GM12878 (cell line): ENCODE results near the gene DNMT3A. TPM values are rescaled to one million over a fixed set of nuclear protein-coding genes. Genes with fewer than 3 reads are reported as not detected.

ENCODE experiments used
- CTCF ChIP-seq, 3 experiments: IDR thresholded peaks in 2 of 3; conservative IDR thresholded peaks in 1 of 3; 2 replicates each; pipeline ENCODE4 v1.5.1; 2011; ENCODE audit warnings: low read depth in 3 of 3, low read length in 3 of 3, mild to moderate bottlenecking in 3 of 3, control low read depth in 2 of 3, moderate library complexity in 2 of 3, inconsistent platforms in 1 of 3, mixed read lengths in 1 of 3; ENCODE audit not compliant: control insufficient read depth in 2 of 3, insufficient read depth in 1 of 3; ENCODE audit errors: extremely low read depth in 1 of 3
- HDAC2 ChIP-seq: fragments of 200-600 bp; sonication (generic); IDR thresholded peaks from 2 replicates; pipeline ENCODE4 v1.6.1; 2017
- HDGF ChIP-seq: fragments of 450-650 bp; IDR thresholded peaks from 2 replicates; pipeline ENCODE4 v1.6.1; 2016; ENCODE audit warnings: antibody characterized with exemption
- IRF5 ChIP-seq: fragments of 450-650 bp; IDR thresholded peaks from 2 replicates; pipeline ENCODE4 v1.6.1; 2017; ENCODE audit warnings: borderline replicate concordance
- MTA3 ChIP-seq: IDR thresholded peaks from 2 replicates; pipeline ENCODE4 v1.6.1; 2012; ENCODE audit warnings: low read length, inconsistent platforms, borderline replicate concordance
- NFYA ChIP-seq: IDR thresholded peaks from 2 replicates; pipeline ENCODE4 v1.6.1; 2011; ENCODE audit warnings: low read depth, mild to moderate bottlenecking, low read length, improper control_type of control experiment, borderline replicate concordance
- NRF1 ChIP-seq: conservative IDR thresholded peaks from 2 replicates; pipeline ENCODE4 v1.6.1; 2011; ENCODE audit warnings: mild to moderate bottlenecking, low read depth, low read length, improper control_type of control experiment
- SUPT20H ChIP-seq: IDR thresholded peaks from 2 replicates; pipeline ENCODE4 v1.6.1; 2011; ENCODE audit warnings: low read depth, mild to moderate bottlenecking, low read length, moderate library complexity, borderline replicate concordance; ENCODE audit not compliant: control insufficient read depth
- USF1 ChIP-seq: IDR thresholded peaks from 2 replicates; pipeline ENCODE4 v1.6.1; 2011; ENCODE audit warnings: borderline replicate concordance, low read depth, mild to moderate bottlenecking, moderate library complexity, mixed read lengths, low read length; ENCODE audit not compliant: insufficient read depth; ENCODE audit errors: extremely low read length
- polyA plus RNA-seq, 11 experiments: library from polyadenylated mRNA; depleted of rRNA in 4 of 11; unstranded in 6 of 11; stranded (reverse) in 5 of 11; fragments of >200 nt; fragmentation: Nextera tagmentation in 4 of 11; fragmentation: Illumina TruSeq in 1 of 11; extraction: Ambion mirVana in 4 of 11; extraction: Trizol in 1 of 11; gene quantifications; 1 replicate in 1 of 11; 2 replicates in 10 of 11; pipeline versions ENCODE4 v1.2.1 to v1.2.3, GENCODE V29; 2011 to 2016; ENCODE audit warnings: inconsistent platforms in 2 of 11, missing spikeins in 2 of 11, low read depth in 1 of 11
- total RNA-seq, 4 experiments: library from RNA; depleted of rRNA in 3 of 4; stranded (reverse); fragments of >200 nt in 3 of 4; fragmentation: Illumina TruSeq in 1 of 4; extraction: Trizol in 1 of 4; gene quantifications; 2 replicates each; pipeline versions ENCODE4 v1.2.1 to v1.2.3, GENCODE V29; 2013 to 2021
- TF ChIP-seq, protein P1 (sequence below): fragments of 450-650 bp; IDR thresholded peaks from 2 replicates; pipeline ENCODE4 v1.6.1; 2017; ENCODE audit warnings: mild to moderate bottlenecking, moderate library complexity
- TF ChIP-seq, protein P2 (sequence below): fragments of 450-650 bp; formaldehyde crosslinking; IDR thresholded peaks from 2 replicates; pipeline ENCODE4 v1.4.0; 2022; ENCODE audit warnings: mild to moderate bottlenecking, moderate library complexity

DNMT3A gene
- total and polyA plus RNA-seq, 10 of the 15 experiments (the other 5 are each of a cell fraction or from before 2014, with no cell fraction given) = 7.4 to 51.6 (median 17.4) TPM

- no peak for TF ChIP-seq NRF1
- TF ChIP-seq, protein P1, sequence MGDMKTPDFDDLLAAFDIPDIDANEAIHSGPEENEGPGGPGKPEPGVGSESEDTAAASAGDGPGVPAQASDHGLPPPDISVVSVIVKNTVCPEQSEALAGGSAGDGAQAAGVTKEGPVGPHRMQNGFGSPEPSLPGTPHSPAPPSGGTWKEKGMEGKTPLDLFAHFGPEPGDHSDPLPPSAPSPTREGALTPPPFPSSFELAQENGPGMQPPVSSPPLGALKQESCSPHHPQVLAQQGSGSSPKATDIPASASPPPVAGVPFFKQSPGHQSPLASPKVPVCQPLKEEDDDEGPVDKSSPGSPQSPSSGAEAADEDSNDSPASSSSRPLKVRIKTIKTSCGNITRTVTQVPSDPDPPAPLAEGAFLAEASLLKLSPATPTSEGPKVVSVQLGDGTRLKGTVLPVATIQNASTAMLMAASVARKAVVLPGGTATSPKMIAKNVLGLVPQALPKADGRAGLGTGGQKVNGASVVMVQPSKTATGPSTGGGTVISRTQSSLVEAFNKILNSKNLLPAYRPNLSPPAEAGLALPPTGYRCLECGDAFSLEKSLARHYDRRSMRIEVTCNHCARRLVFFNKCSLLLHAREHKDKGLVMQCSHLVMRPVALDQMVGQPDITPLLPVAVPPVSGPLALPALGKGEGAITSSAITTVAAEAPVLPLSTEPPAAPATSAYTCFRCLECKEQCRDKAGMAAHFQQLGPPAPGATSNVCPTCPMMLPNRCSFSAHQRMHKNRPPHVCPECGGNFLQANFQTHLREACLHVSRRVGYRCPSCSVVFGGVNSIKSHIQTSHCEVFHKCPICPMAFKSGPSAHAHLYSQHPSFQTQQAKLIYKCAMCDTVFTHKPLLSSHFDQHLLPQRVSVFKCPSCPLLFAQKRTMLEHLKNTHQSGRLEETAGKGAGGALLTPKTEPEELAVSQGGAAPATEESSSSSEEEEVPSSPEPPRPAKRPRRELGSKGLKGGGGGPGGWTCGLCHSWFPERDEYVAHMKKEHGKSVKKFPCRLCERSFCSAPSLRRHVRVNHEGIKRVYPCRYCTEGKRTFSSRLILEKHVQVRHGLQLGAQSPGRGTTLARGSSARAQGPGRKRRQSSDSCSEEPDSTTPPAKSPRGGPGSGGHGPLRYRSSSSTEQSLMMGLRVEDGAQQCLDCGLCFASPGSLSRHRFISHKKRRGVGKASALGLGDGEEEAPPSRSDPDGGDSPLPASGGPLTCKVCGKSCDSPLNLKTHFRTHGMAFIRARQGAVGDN = no peak
- no peak for TF ChIP-seq SUPT20H
- no peak for TF ChIP-seq IRF5
- TF ChIP-seq, protein P2, sequence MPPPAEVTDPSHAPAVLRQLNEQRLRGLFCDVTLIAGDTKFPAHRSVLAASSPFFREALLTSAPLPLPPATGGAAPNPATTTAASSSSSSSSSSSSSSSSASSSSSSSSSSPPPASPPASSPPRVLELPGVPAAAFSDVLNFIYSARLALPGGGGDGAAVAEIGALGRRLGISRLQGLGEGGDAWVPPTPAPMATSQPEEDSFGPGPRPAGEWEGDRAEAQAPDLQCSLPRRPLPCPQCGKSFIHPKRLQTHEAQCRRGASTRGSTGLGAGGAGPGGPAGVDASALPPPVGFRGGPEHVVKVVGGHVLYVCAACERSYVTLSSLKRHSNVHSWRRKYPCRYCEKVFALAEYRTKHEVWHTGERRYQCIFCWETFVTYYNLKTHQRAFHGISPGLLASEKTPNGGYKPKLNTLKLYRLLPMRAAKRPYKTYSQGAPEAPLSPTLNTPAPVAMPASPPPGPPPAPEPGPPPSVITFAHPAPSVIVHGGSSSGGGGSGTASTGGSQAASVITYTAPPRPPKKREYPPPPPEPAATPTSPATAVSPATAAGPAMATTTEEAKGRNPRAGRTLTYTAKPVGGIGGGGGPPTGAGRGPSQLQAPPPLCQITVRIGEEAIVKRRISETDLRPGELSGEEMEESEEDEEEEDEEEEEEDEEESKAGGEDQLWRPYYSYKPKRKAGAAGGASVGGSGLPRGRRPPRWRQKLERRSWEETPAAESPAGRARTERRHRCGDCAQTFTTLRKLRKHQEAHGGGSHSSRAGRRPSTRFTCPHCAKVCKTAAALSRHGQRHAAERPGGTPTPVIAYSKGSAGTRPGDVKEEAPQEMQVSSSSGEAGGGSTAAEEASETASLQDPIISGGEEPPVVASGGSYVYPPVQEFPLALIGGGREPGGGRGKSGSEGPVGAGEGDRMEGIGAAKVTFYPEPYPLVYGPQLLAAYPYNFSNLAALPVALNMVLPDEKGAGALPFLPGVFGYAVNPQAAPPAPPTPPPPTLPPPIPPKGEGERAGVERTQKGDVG = no peak
- no peak for TF ChIP-seq CTCF (IDR thresholded peaks at IDR 0.05 in 2 of 3, conservative IDR thresholded peaks at IDR 0.05 in 1 of 3; ENCODE audit: control insufficient read depth in 2 of 3, extremely low read depth in 1 of 3, insufficient read depth in 1 of 3, low read depth in 3 of 3, low read length in 3 of 3)
- no peak for TF ChIP-seq NFYA
- TF ChIP-seq USF1 = no peak
- no peak for TF ChIP-seq HDAC2
- TF ChIP-seq MTA3 = no peak
- TF ChIP-seq HDGF = no peak
These were observed 79.4 kb downstream of the DNMT3A start (continued) for GRCh38 chr2:25262288-25262687.
